Astrocyte (in vitro differentiated cells and primary cell): ENCODE results near the gene RRM1. TPM values are rescaled to one million over a fixed set of nuclear protein-coding genes. Genes with fewer than 3 reads are reported as not detected.
"Not testable (repeated sequence)": the region's sequence is repeated elsewhere in the genome, so short reads cannot be mapped to it uniquely, and the experiment has no call there.

Experiments
- DNase-seq: peaks from one replicate; pipeline ENCODE4 v3.0.0-alpha.2; 2010; ENCODE audit warnings: low read depth
- FAIRE-seq: peaks from 2 replicates; lab custom pipeline; 2011; peaks lifted over from hg19 to GRCh38; lab: Jason Lieb, UNC
- H2AFZ ChIP-seq: 2 replicates; pipeline ENCODE4 v1.6.0; 2012; ENCODE audit warnings: low read depth, low read length, inconsistent platforms
- H3K27ac ChIP-seq: 2 replicates; pipeline ENCODE4 v1.5.1; 2011; ENCODE audit warnings: low read depth, low read length, inconsistent platforms
- H3K27me3 ChIP-seq: 2 replicates; pipeline ENCODE4 v1.6.0; 2011; ENCODE audit warnings: low read length, inconsistent platforms; ENCODE audit not compliant: insufficient read depth
- H3K36me3 ChIP-seq: 2 replicates; pipeline ENCODE4 v1.5.1; 2011; ENCODE audit warnings: low read length, inconsistent platforms; ENCODE audit not compliant: insufficient read depth
- H3K4me1 ChIP-seq: 2 replicates; pipeline ENCODE4 v1.5.1; 2011; ENCODE audit warnings: low read length, inconsistent platforms; ENCODE audit not compliant: insufficient read depth
- H3K4me2 ChIP-seq: 2 replicates; pipeline ENCODE4 v1.6.0; 2012; ENCODE audit warnings: low read length, inconsistent platforms
- H3K4me3 ChIP-seq: 2 replicates; pipeline ENCODE4 v1.5.1; 2011; ENCODE audit warnings: low read depth, mild to moderate bottlenecking, low read length, inconsistent platforms; ENCODE audit not compliant: insufficient read depth
- H3K79me2 ChIP-seq: 2 replicates; pipeline ENCODE4 v1.6.0; 2012; ENCODE audit warnings: mild to moderate bottlenecking, low read length, inconsistent platforms; ENCODE audit not compliant: insufficient read depth
- H3K9ac ChIP-seq: 2 replicates; pipeline ENCODE4 v1.6.0; 2012; ENCODE audit warnings: mild to moderate bottlenecking, low read length, inconsistent platforms
- H3K9me3 ChIP-seq: 2 replicates; pipeline ENCODE4 v1.5.1; 2012; ENCODE audit warnings: low read depth, mild to moderate bottlenecking, low read length, inconsistent platforms; ENCODE audit not compliant: insufficient read depth
- H4K20me1 ChIP-seq: 2 replicates; pipeline ENCODE4 v1.6.0; 2012; ENCODE audit warnings: low read length, inconsistent platforms; ENCODE audit not compliant: insufficient read depth
- H3K27ac Mint-ChIP-seq: one replicate; pipeline ENCODE4 v1.8.0; 2021; ENCODE audit warnings: mild to moderate bottlenecking, mixed read lengths; ENCODE audit not compliant: unreplicated experiment
- H3K27me3 Mint-ChIP-seq: one replicate; pipeline ENCODE4 v1.8.0; 2021; ENCODE audit warnings: low read depth, mixed read lengths; ENCODE audit not compliant: unreplicated experiment
- H3K36me3 Mint-ChIP-seq: one replicate; pipeline ENCODE4 v1.8.0; 2021; ENCODE audit warnings: low read depth, mixed read lengths; ENCODE audit not compliant: unreplicated experiment
- H3K4me1 Mint-ChIP-seq: one replicate; pipeline ENCODE4 v1.8.0; 2021; ENCODE audit warnings: low read depth, mixed read lengths; ENCODE audit not compliant: unreplicated experiment
- H3K4me3 Mint-ChIP-seq: one replicate; pipeline ENCODE4 v1.8.0; 2021; ENCODE audit warnings: mild to moderate bottlenecking, moderate library complexity, mixed read lengths; ENCODE audit not compliant: unreplicated experiment
- H3K9me3 Mint-ChIP-seq: one replicate; pipeline ENCODE4 v1.8.0; 2021; ENCODE audit warnings: mild to moderate bottlenecking, mixed read lengths; ENCODE audit not compliant: unreplicated experiment
- CTCF ChIP-seq: IDR thresholded peaks from 2 replicates; pipeline ENCODE4 v1.5.1; 2011; ENCODE audit warnings: low read depth, mild to moderate bottlenecking, inconsistent platforms, low read length, moderate library complexity; ENCODE audit not compliant: insufficient read depth
- EZH2 ChIP-seq: IDR thresholded peaks from 2 replicates; pipeline ENCODE4 v1.6.1; 2012; ENCODE audit warnings: mild to moderate bottlenecking, low read length, inconsistent platforms; ENCODE audit not compliant: insufficient read depth
- total RNA-seq: library from RNA; stranded (reverse); gene quantifications from 2 replicates; pipeline ENCODE4 v1.2.1, GENCODE V29; 2021

The RRM1 gene
- total RNA-seq, 1 donor from 2014 or later: 26.2 TPM

- Histone ChIP-seq H3K79me2 (no peaks in the 10 kb centered on the region), H3K4me2 (no peak overlapping the region), H4K20me1 (no peaks in the 10 kb centered on the region), H3K27me3 (no peaks in the 10 kb centered on the region), H3K9me3 (no peaks in the 10 kb centered on the region), H3K36me3 (no peaks in the 10 kb centered on the region), H3K9ac (no peak overlapping the region), H2AFZ (no peak overlapping the region), H3K4me1 (no peaks in the 10 kb centered on the region), H3K27ac (no peak overlapping the region), H3K4me3 (no peak overlapping the region)
- FAIRE-seq: no peak
- peaks cover 2% of the 10 kb centered on the region for H3K9me3 Mint-ChIP-seq
- no peak for DNase-seq
- TF ChIP-seq EZH2 (no peak), CTCF (no peak)
- no peak overlapping the region for H3K27ac Mint-ChIP-seq
- no peak overlapping the region for H3K4me3 Mint-ChIP-seq
- H3K27me3 Mint-ChIP-seq: peaks cover 5% of the 10 kb centered on the region
- H3K36me3 Mint-ChIP-seq: no peaks in the 10 kb centered on the region
- H3K4me1 Mint-ChIP-seq: no peaks in the 10 kb centered on the region
Measured at GRCh38 chr11:4156571-4156970, 62.0 kb downstream of the RRM1 start.

- not testable (repeated sequence) for H3K4me1 Mint-ChIP-seq, H3K4me1 ChIP-seq
Measured at GRCh38 chr11:4158818-4159217, 64.2 kb downstream of the RRM1 start.

GRCh38 chr11:4161305-4161704 lies 66.7 kb downstream of the RRM1 start:
- H3K9me3 Mint-ChIP-seq: peaks cover 5% of the 10 kb centered on the region
- H3K4me2 ChIP-seq: no peak overlapping the region
- no peaks in the 10 kb centered on the region for H3K36me3 Mint-ChIP-seq
- H3K27ac ChIP-seq: no peak overlapping the region
- no peak overlapping the region for H2AFZ ChIP-seq
- no peaks in the 10 kb centered on the region for H3K36me3 ChIP-seq
- H3K9ac ChIP-seq: no peak overlapping the region
- no peaks in the 10 kb centered on the region for H3K9me3 ChIP-seq
- peaks cover 14% of the 10 kb centered on the region for H3K27me3 Mint-ChIP-seq
- H3K27me3 ChIP-seq: no peaks in the 10 kb centered on the region
- no peak overlapping the region for H3K4me3 Mint-ChIP-seq
- H3K4me1 Mint-ChIP-seq: no peaks in the 10 kb centered on the region
- H3K27ac Mint-ChIP-seq: no peak overlapping the region
- no peaks in the 10 kb centered on the region for H4K20me1 ChIP-seq
- no peak overlapping the region for H3K4me3 ChIP-seq
- FAIRE-seq (no peak), DNase-seq (no peak)
- H3K4me1 ChIP-seq: no peaks in the 10 kb centered on the region
- TF ChIP-seq CTCF: no peak
- TF ChIP-seq EZH2: no peak
- H3K79me2 ChIP-seq: no peaks in the 10 kb centered on the region

More at GRCh38 chr11:4158818-4159217, 64.2 kb downstream of the RRM1 start:
- not testable (repeated sequence) for H3K9me3 ChIP-seq, FAIRE-seq, H3K4me3 ChIP-seq, H3K27me3 Mint-ChIP-seq, H3K79me2 ChIP-seq, H3K4me3 Mint-ChIP-seq, H3K36me3 ChIP-seq, H3K9me3 Mint-ChIP-seq, H2AFZ ChIP-seq, H3K36me3 Mint-ChIP-seq, H4K20me1 ChIP-seq, H3K9ac ChIP-seq, H3K4me2 ChIP-seq, H3K27me3 ChIP-seq, H3K27ac Mint-ChIP-seq, H3K27ac ChIP-seq, DNase-seq
